H1 (cell line): Measurements from ENCODE around the gene PCBD1. TPM values are rescaled to one million over a fixed set of nuclear protein-coding genes. Genes with fewer than 3 reads are reported as not detected.

Experiments
- ATF3 ChIP-seq: IDR thresholded peaks from 2 replicates; pipeline ENCODE4 v1.6.1; 2011; ENCODE audit warnings: low read depth, mild to moderate bottlenecking, low read length; ENCODE audit not compliant: insufficient read depth
- CHD1 ChIP-seq: IDR thresholded peaks from 2 replicates; pipeline ENCODE4 v1.6.1; 2012; ENCODE audit warnings: low read depth, low read length, improper control_type of control experiment
- EP300 ChIP-seq, 2 experiments: IDR thresholded peaks; 1 replicate in 1 of 2; 2 replicates in 1 of 2; pipeline ENCODE4 v1.6.1; 2011 to 2012; ENCODE audit warnings: low read depth in 2 of 2, low read length in 2 of 2, mild to moderate bottlenecking in 2 of 2, borderline replicate concordance in 1 of 2, inconsistent platforms in 1 of 2, moderate library complexity in 1 of 2
- JUN ChIP-seq: IDR thresholded peaks from 2 replicates; pipeline ENCODE4 v1.6.1; 2011; ENCODE audit warnings: low read depth, mild to moderate bottlenecking, improper control_type of control experiment, low read length
- MAX ChIP-seq: IDR thresholded peaks from 2 replicates; pipeline ENCODE4 v1.6.1; 2012; ENCODE audit warnings: inconsistent platforms
- RFX5 ChIP-seq: IDR thresholded peaks from 2 replicates; pipeline ENCODE4 v1.6.1; 2011; ENCODE audit warnings: low read depth, low read length, improper control_type of control experiment, borderline replicate concordance
- SIN3A ChIP-seq, 2 experiments: IDR thresholded peaks in 1 of 2; conservative IDR thresholded peaks in 1 of 2; 2 replicates each; pipeline ENCODE4 v1.6.1; 2011 to 2012; ENCODE audit warnings: low read length in 2 of 2, improper control_type of control experiment in 1 of 2, low read depth in 1 of 2, mild to moderate bottlenecking in 1 of 2
- SIX5 ChIP-seq: IDR thresholded peaks from 2 replicates; pipeline ENCODE4 v1.6.1; 2011; ENCODE audit warnings: mild to moderate bottlenecking, low read depth, low read length
- SUZ12 ChIP-seq: fragments of 200-600 bp; sonication (generic); IDR thresholded peaks from 2 replicates; pipeline ENCODE4 v1.6.1; 2012; ENCODE audit warnings: mild to moderate bottlenecking, inconsistent platforms, low read length, moderate library complexity, mixed read lengths
- polyA plus RNA-seq, 7 experiments: library from polyadenylated mRNA; depleted of rRNA in 3 of 7; stranded (reverse) in 5 of 7; unstranded in 2 of 7; fragments of >200 nt in 5 of 7; fragments of 200-250 nt in 2 of 7; gene quantifications; 1 replicate in 5 of 7; 2 replicates in 1 of 7; 4 replicates in 1 of 7; pipeline versions ENCODE4 v1.2.1 to v1.2.3, GENCODE V29; 2011 to 2013; ENCODE audit warnings: missing spikeins in 2 of 7, mixed read lengths in 2 of 7
- total RNA-seq: library from RNA; stranded (reverse); fragmentation: NEBNext Ultra II Directional; extraction: Animal tissue kit (Norgen Biotek cat#: 25700); gene quantifications from 2 replicates; pipeline ENCODE4 v1.2.1, GENCODE V29; 2021
- TF ChIP-seq, protein P1 (sequence below): fragments of 300-600 bp; sonication (generic); IDR thresholded peaks from 2 replicates; pipeline ENCODE4 v1.7.1; 2012; ENCODE audit warnings: low read length, moderate library complexity, mild to moderate bottlenecking, inconsistent platforms; ENCODE audit not compliant: insufficient replicate concordance

The PCBD1 gene
- total and polyA plus RNA-seq, 2 of the 8 experiments (the other 6 are each of a cell fraction or from before 2014, with no cell fraction given): 46.5 to 55.0 TPM

DNA sequence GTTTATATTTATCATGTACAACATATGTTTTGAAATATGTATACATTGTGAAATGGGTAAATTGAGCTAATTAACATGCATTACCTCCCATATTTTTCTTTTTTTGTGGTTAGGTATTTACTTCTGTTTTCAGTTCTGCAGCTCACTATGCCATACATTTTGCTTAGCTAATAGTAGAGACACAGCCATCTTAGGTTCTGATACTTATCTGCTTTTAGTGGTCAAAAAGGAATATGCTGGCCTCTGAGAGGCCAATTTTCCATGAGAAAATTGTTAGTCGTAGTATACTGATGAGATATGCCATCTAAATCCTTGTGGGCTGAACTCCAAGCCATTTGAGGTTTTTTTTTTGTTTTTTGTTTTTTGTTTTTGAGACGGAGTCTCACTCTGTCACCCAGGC lies 41.6 kb downstream of the PCBD1 start (continued):
- TF ChIP-seq, protein P1, sequence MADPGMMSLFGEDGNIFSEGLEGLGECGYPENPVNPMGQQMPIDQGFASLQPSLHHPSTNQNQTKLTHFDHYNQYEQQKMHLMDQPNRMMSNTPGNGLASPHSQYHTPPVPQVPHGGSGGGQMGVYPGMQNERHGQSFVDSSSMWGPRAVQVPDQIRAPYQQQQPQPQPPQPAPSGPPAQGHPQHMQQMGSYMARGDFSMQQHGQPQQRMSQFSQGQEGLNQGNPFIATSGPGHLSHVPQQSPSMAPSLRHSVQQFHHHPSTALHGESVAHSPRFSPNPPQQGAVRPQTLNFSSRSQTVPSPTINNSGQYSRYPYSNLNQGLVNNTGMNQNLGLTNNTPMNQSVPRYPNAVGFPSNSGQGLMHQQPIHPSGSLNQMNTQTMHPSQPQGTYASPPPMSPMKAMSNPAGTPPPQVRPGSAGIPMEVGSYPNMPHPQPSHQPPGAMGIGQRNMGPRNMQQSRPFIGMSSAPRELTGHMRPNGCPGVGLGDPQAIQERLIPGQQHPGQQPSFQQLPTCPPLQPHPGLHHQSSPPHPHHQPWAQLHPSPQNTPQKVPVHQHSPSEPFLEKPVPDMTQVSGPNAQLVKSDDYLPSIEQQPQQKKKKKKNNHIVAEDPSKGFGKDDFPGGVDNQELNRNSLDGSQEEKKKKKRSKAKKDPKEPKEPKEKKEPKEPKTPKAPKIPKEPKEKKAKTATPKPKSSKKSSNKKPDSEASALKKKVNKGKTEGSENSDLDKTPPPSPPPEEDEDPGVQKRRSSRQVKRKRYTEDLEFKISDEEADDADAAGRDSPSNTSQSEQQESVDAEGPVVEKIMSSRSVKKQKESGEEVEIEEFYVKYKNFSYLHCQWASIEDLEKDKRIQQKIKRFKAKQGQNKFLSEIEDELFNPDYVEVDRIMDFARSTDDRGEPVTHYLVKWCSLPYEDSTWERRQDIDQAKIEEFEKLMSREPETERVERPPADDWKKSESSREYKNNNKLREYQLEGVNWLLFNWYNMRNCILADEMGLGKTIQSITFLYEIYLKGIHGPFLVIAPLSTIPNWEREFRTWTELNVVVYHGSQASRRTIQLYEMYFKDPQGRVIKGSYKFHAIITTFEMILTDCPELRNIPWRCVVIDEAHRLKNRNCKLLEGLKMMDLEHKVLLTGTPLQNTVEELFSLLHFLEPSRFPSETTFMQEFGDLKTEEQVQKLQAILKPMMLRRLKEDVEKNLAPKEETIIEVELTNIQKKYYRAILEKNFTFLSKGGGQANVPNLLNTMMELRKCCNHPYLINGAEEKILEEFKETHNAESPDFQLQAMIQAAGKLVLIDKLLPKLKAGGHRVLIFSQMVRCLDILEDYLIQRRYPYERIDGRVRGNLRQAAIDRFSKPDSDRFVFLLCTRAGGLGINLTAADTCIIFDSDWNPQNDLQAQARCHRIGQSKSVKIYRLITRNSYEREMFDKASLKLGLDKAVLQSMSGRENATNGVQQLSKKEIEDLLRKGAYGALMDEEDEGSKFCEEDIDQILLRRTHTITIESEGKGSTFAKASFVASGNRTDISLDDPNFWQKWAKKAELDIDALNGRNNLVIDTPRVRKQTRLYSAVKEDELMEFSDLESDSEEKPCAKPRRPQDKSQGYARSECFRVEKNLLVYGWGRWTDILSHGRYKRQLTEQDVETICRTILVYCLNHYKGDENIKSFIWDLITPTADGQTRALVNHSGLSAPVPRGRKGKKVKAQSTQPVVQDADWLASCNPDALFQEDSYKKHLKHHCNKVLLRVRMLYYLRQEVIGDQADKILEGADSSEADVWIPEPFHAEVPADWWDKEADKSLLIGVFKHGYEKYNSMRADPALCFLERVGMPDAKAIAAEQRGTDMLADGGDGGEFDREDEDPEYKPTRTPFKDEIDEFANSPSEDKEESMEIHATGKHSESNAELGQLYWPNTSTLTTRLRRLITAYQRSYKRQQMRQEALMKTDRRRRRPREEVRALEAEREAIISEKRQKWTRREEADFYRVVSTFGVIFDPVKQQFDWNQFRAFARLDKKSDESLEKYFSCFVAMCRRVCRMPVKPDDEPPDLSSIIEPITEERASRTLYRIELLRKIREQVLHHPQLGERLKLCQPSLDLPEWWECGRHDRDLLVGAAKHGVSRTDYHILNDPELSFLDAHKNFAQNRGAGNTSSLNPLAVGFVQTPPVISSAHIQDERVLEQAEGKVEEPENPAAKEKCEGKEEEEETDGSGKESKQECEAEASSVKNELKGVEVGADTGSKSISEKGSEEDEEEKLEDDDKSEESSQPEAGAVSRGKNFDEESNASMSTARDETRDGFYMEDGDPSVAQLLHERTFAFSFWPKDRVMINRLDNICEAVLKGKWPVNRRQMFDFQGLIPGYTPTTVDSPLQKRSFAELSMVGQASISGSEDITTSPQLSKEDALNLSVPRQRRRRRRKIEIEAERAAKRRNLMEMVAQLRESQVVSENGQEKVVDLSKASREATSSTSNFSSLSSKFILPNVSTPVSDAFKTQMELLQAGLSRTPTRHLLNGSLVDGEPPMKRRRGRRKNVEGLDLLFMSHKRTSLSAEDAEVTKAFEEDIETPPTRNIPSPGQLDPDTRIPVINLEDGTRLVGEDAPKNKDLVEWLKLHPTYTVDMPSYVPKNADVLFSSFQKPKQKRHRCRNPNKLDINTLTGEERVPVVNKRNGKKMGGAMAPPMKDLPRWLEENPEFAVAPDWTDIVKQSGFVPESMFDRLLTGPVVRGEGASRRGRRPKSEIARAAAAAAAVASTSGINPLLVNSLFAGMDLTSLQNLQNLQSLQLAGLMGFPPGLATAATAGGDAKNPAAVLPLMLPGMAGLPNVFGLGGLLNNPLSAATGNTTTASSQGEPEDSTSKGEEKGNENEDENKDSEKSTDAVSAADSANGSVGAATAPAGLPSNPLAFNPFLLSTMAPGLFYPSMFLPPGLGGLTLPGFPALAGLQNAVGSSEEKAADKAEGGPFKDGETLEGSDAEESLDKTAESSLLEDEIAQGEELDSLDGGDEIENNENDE: no peak
- TF ChIP-seq ATF3 (no peak), SIX5 (no peak), SIN3A (conservative IDR thresholded peaks at IDR 0.05 in 1 of 2, IDR thresholded peaks at IDR 0.05 in 1 of 2; ENCODE audit: low read depth in 1 of 2, low read length in 2 of 2) (no peak), CHD1 (no peak), JUN (no peak), RFX5 (no peak), EP300 (IDR thresholded peaks at IDR 0.05; ENCODE audit: borderline replicate concordance in 1 of 2, low read depth in 2 of 2, low read length in 2 of 2) (no peak), SUZ12 (no peak), MAX (no peak)
- TF ChIP-seq, all 59 proteins: peak for 0
